ENCODE data around the gene PNPLA2.

The PNPLA2 gene

GRCh38 chr11:786235-787083, 32.3 kb upstream of the PNPLA2 start:
- no peak for DNase-seq

GRCh38 chr11:787084-787675, 31.5 kb upstream of the PNPLA2 start:
- no peak for DNase-seq

GRCh38 chr11:788009-788640, 30.6 kb upstream of the PNPLA2 start:
- DNase-seq: no peak

- DNase-seq: no peak
These were observed 29.5 kb upstream of the PNPLA2 start for GRCh38 chr11:788953-789940.

GRCh38 chr11:789943-790342, 28.8 kb upstream of the PNPLA2 start, which contains the start of gene CEND1:
CEND1 (minus strand) TSS chr11:790090; CDS start chr11:788576, 1,514 bp downstream.
- DNase-seq: no peak

GRCh38 chr11:790721-791564, 27.8 kb upstream of the PNPLA2 start:
- no peak for DNase-seq

GRCh38 chr11:791658-792534, 26.8 kb upstream of the PNPLA2 start:
- no peak for DNase-seq

- DNase-seq: no peak
These were observed 26.2 kb upstream of the PNPLA2 start for GRCh38 chr11:792535-792821.

- no peak for DNase-seq
These were observed 25.8 kb upstream of the PNPLA2 start for GRCh38 chr11:792873-793272.

- DNase-seq: no peak
These were observed 25.2 kb upstream of the PNPLA2 start for GRCh38 chr11:793556-793955.

- no peak for DNase-seq
These were observed 24.5 kb upstream of the PNPLA2 start for GRCh38 chr11:794013-794765.

GRCh38 chr11:794766-795633, 23.7 kb upstream of the PNPLA2 start:
- no peak for DNase-seq

- DNase-seq: peak; percentile 94
These were observed 22.8 kb upstream of the PNPLA2 start for GRCh38 chr11:795634-796564.

- DNase-seq: no peak
These were observed 22.0 kb upstream of the PNPLA2 start for GRCh38 chr11:796565-797295.

- DNase-seq: peak; percentile 90
These were observed 21.2 kb upstream of the PNPLA2 start for GRCh38 chr11:797296-798092.

GRCh38 chr11:798093-798713, 20.5 kb upstream of the PNPLA2 start, which contains the start of gene SLC25A22:
SLC25A22 (minus strand) TSS chr11:798281; CDS start chr11:795006, 3,275 bp downstream.
- peak; percentile 92 for DNase-seq

Measured in hematopoietic multipotent progenitor cell treated with erythropoietin and hydrocortisone succinate and interleukin-3 and kit ligand, for 4 days (in vitro differentiated cells).